Keratinocyte (primary cell): ENCODE measurements around the gene TM9SF1. TPM values are rescaled to one million over a fixed set of nuclear protein-coding genes. Genes with fewer than 3 reads are reported as not detected.

Experiments used
- DNase-seq: peaks from one replicate; pipeline ENCODE4 v3.0.0-alpha.2; 2011; ENCODE audit warnings: low read depth, missing footprints, low spot score
- FAIRE-seq: peaks from 2 replicates; lab custom pipeline; 2011; peaks lifted over from hg19 to GRCh38; lab: Jason Lieb, UNC
- H2AFZ ChIP-seq: 2 replicates; pipeline ENCODE4 v1.6.0; 2012; ENCODE audit warnings: low read length, control low read depth, inconsistent platforms; ENCODE audit not compliant: control insufficient read depth
- H3K27ac ChIP-seq: 2 replicates; pipeline ENCODE4 v1.5.1; 2011; ENCODE audit warnings: low read length; ENCODE audit not compliant: control insufficient read depth, insufficient read depth
- H3K27me3 ChIP-seq: 3 replicates; pipeline ENCODE4 v1.6.0; 2011; ENCODE audit warnings: low read length; ENCODE audit not compliant: control insufficient read depth, insufficient read depth; ENCODE audit errors: extremely low read depth
- H3K36me3 ChIP-seq, 2 experiments: 2 replicates in 1 of 2; 3 replicates in 1 of 2; pipeline ENCODE4 v1.5.1; 2011; ENCODE audit warnings: low read length in 2 of 2, mild to moderate bottlenecking in 1 of 2; ENCODE audit not compliant: control insufficient read depth in 2 of 2, insufficient read depth in 2 of 2; ENCODE audit errors: extremely low read depth in 1 of 2
- H3K4me1 ChIP-seq: 3 replicates; pipeline ENCODE4 v1.5.1; 2011; ENCODE audit warnings: low read length; ENCODE audit not compliant: control insufficient read depth, insufficient read depth; ENCODE audit errors: extremely low read depth
- H3K4me2 ChIP-seq: 3 replicates; pipeline ENCODE4 v1.6.0; 2011; ENCODE audit warnings: low read depth, low read length; ENCODE audit not compliant: control insufficient read depth, insufficient read depth; ENCODE audit errors: extremely low read depth
- H3K4me3 ChIP-seq, 3 experiments: fragments of 200-600 bp in 1 of 3; sonication (generic) in 1 of 3; 2 replicates in 2 of 3; 3 replicates in 1 of 3; pipeline ENCODE4 v1.5.1; 2011 to 2016; ENCODE audit warnings: low read length in 3 of 3, mild to moderate bottlenecking in 3 of 3, control low read depth in 2 of 3, inconsistent platforms in 1 of 3, low read depth in 1 of 3, mixed read lengths in 1 of 3, mixed run types in 1 of 3, moderate library complexity in 1 of 3; ENCODE audit not compliant: control insufficient read depth in 2 of 3, insufficient read depth in 2 of 3; ENCODE audit errors: extremely low read depth in 1 of 3
- H3K79me2 ChIP-seq: 2 replicates; pipeline ENCODE4 v1.6.0; 2012; ENCODE audit warnings: low read length; ENCODE audit not compliant: control insufficient read depth, insufficient read depth
- H3K9ac ChIP-seq: 3 replicates; pipeline ENCODE4 v1.6.0; 2011; ENCODE audit warnings: low read length; ENCODE audit not compliant: control insufficient read depth, insufficient read depth; ENCODE audit errors: extremely low read depth
- H3K9me1 ChIP-seq: 3 replicates; pipeline ENCODE4 v1.6.0; 2011; ENCODE audit warnings: low read length; ENCODE audit not compliant: control insufficient read depth, insufficient read depth; ENCODE audit errors: extremely low read depth
- H3K9me3 ChIP-seq: 2 replicates; pipeline ENCODE4 v1.5.1; 2012; ENCODE audit warnings: low read depth, low read length; ENCODE audit not compliant: control insufficient read depth
- H4K20me1 ChIP-seq: 3 replicates; pipeline ENCODE4 v1.6.0; 2011; ENCODE audit warnings: low read length; ENCODE audit not compliant: control insufficient read depth, insufficient read depth; ENCODE audit errors: extremely low read depth
- EZH2 ChIP-seq: IDR thresholded peaks from one replicate; pipeline ENCODE4 v1.6.1; 2012; ENCODE audit warnings: inconsistent platforms, mild to moderate bottlenecking, low read length, moderate library complexity
- dilution Hi-C: fragments of 300-500 bp; cut with MboI; formaldehyde crosslinking; loops from one replicate; pipeline ENCODE4 v1.7.0; 2020; ENCODE audit warnings: low sequenced_read_pairs; ENCODE audit not compliant: extremely low pct_ligation_motif_present
- polyA plus RNA-seq, 5 experiments: library from polyadenylated mRNA; depleted of rRNA in 3 of 5; stranded (reverse) in 3 of 5; stranded (forward) in 1 of 5; unstranded in 1 of 5; fragments of >200 nt; gene quantifications; 1 replicate in 1 of 5; 2 replicates in 3 of 5; 3 replicates in 1 of 5; pipeline versions ENCODE4 v1.2.1 to v1.2.3, GENCODE V29; 2011 to 2012; ENCODE audit warnings: missing spikeins in 2 of 5, low read depth in 1 of 5, low replicate concordance in 1 of 5
- small RNA-seq, 3 experiments: library from RNA; depleted of rRNA; stranded (forward); fragments of <200 nt; gene quantifications; one replicate each; pipeline ENCODE3, GENCODE V24; 2012; ENCODE audit warnings: low read depth in 3 of 3, low replicate concordance in 1 of 3; ENCODE audit not compliant: insufficient read length in 3 of 3
- TF ChIP-seq, protein P1 (sequence below), 3 experiments: IDR thresholded peaks in 1 of 3; conservative IDR thresholded peaks in 1 of 3; optimal IDR thresholded peaks in 1 of 3; 2 replicates in 2 of 3; 3 replicates in 1 of 3; pipeline versions ENCODE3 to v1.5.1; 2011; ENCODE audit warnings: low read length in 3 of 3, mild to moderate bottlenecking in 3 of 3, moderate library complexity in 2 of 3, control low read depth in 1 of 3, inconsistent platforms in 1 of 3; ENCODE audit not compliant: insufficient read depth in 2 of 3; ENCODE audit errors: extremely low read depth in 1 of 3

TM9SF1 gene
- polyA plus RNA-seq, 1 donor (not counting 4 experiments of a cell fraction or from before 2014, with no cell fraction given), result 19.2 TPM

DNA sequence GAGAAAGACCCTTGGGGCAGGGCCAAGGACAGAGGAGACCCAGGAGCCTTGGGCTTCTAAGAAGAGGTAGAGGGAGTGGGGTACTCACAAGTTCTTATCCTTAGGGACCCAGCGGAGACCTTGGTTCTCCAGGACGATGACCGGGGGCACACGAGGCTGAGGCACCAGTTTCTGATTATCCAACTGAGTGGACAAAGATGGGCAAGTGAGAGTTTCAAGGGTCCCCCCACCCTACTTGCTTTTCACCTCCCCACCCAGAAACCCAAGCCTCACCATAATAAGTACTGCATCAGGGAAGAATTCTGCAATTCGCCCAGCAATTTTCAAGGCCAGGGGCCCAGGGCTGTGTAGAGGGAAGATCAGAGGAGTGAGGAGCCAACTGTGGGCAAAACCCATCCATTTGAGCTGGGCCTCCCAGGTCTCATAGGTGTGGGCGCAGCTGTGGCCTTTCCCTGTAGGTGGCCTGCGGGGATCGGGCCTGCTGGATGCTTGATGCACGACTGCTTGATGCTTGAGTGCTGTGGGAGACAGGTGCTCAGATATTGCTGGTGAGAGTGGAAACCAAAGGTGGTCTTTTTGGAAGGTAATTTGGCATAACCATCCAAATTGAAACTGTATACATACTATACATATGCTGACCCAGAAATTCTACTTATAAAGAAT lies 55.8 kb downstream of the TM9SF1 start:
- peaks cover 4% of the 10 kb centered on the region for H3K9me1 ChIP-seq
- DNase-seq (no peak), FAIRE-seq (no peak)
- H3K4me3 ChIP-seq, result peak overlapping the region in 1 of 3 experiments; percentile 5
- no peaks in the 10 kb centered on the region for H3K27me3 ChIP-seq
- H3K9me3 ChIP-seq, result no peaks in the 10 kb centered on the region
- dilution Hi-C loops, result no loop called here
- H3K4me2 ChIP-seq, result peak overlapping the region; percentile 25
- H3K79me2 ChIP-seq, result peaks cover 39% of the 10 kb centered on the region
- no peak overlapping the region for H3K9ac ChIP-seq
- no peak overlapping the region for H2AFZ ChIP-seq
- H3K27ac ChIP-seq, result no peak overlapping the region
- TF ChIP-seq EZH2, result no peak
- TF ChIP-seq, protein P1, sequence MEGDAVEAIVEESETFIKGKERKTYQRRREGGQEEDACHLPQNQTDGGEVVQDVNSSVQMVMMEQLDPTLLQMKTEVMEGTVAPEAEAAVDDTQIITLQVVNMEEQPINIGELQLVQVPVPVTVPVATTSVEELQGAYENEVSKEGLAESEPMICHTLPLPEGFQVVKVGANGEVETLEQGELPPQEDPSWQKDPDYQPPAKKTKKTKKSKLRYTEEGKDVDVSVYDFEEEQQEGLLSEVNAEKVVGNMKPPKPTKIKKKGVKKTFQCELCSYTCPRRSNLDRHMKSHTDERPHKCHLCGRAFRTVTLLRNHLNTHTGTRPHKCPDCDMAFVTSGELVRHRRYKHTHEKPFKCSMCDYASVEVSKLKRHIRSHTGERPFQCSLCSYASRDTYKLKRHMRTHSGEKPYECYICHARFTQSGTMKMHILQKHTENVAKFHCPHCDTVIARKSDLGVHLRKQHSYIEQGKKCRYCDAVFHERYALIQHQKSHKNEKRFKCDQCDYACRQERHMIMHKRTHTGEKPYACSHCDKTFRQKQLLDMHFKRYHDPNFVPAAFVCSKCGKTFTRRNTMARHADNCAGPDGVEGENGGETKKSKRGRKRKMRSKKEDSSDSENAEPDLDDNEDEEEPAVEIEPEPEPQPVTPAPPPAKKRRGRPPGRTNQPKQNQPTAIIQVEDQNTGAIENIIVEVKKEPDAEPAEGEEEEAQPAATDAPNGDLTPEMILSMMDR (optimal IDR thresholded peaks at IDR 0.05 in 1 of 3, IDR thresholded peaks at IDR 0.05 in 1 of 3, conservative IDR thresholded peaks at IDR 0.05 in 1 of 3; ENCODE audit: extremely low read depth in 1 of 3, insufficient read depth in 2 of 3, low read length in 3 of 3), result peak in 1 of 3 experiments; percentile 5
- H3K36me3 ChIP-seq, result peaks cover 17 to 28% of the 10 kb centered on the region in 2 experiments
- peaks cover 28% of the 10 kb centered on the region for H3K4me1 ChIP-seq
- no peaks in the 10 kb centered on the region for H4K20me1 ChIP-seq

Small RNAs within 50 kb of the gene (small RNA-seq; reads per million reads assigned to genes)
- gene AL136295.4 (0 reads per million in 3 experiments), gene CHMP4A (0 reads per million in 3 experiments), gene IPO4 (0 to 0.25 (median 0) reads per million in 3 experiments), gene IRF9 (0 reads per million in 3 experiments), gene MDP1 (0 reads per million in 3 experiments), gene RNA5SP383 (0 to 0.25 (median 0.07) reads per million in 3 experiments)

Other genes starting within 250 kb of the TM9SF1 start
- gene DHRS4, start 241.7 kb downstream of the TM9SF1 start, polyA plus RNA-seq, result 21.2 to 28.3 TPM (median 22.8 TPM) in 3 replicates
- 16.3 to 22.8 TPM (median 18.1 TPM) in 3 replicates for gene DHRS4L2, start 206.5 kb downstream of the TM9SF1 start, polyA plus RNA-seq
- gene CARMIL3, start 143.4 kb downstream of the TM9SF1 start, polyA plus RNA-seq, result 0.02 to 0.76 TPM (median 0.12 TPM) in 3 replicates
- not detected in 3 replicates for gene CPNE6, start 123.9 kb downstream of the TM9SF1 start, polyA plus RNA-seq
- 16.6 to 22.9 TPM (median 19.1 TPM) in 3 replicates for gene PCK2, start 101.1 kb downstream of the TM9SF1 start, polyA plus RNA-seq
- 23.5 to 34.4 TPM (median 25.9 TPM) in 3 replicates for gene DCAF11, start 80.7 kb downstream of the TM9SF1 start, polyA plus RNA-seq
- 0.29 to 0.72 TPM (median 0.39 TPM) in 3 replicates for gene NRL, start 80.5 kb downstream of the TM9SF1 start, polyA plus RNA-seq
- 0.13 TPM in 1 of 3 replicates, not detected in the others for gene FITM1, start 64.8 kb downstream of the TM9SF1 start, polyA plus RNA-seq
- gene PSME1, start 59.2 kb downstream of the TM9SF1 start, polyA plus RNA-seq, result 46.7 to 176 TPM (median 75.1 TPM) in 3 replicates
- gene EMC9, start 53.9 kb downstream of the TM9SF1 start, polyA plus RNA-seq, result 9.5 to 14.2 TPM (median 11.0 TPM) in 3 replicates
- gene PSME2, start 48.8 kb downstream of the TM9SF1 start, polyA plus RNA-seq, result 156 to 161 TPM (median 158 TPM) in 3 replicates
- 17.4 to 23.0 TPM (median 19.8 TPM) in 3 replicates for gene RNF31, start 47.9 kb downstream of the TM9SF1 start, polyA plus RNA-seq
- gene IRF9, start 34.2 kb downstream of the TM9SF1 start, polyA plus RNA-seq, result 117 to 126 TPM (median 117 TPM) in 3 replicates
- 6.0 to 9.2 TPM (median 6.3 TPM) in 3 replicates for gene REC8, start 23.4 kb downstream of the TM9SF1 start, polyA plus RNA-seq
- 10.0 to 32.3 TPM (median 18.6 TPM) in 3 replicates for gene IPO4, start 6.6 kb downstream of the TM9SF1 start, polyA plus RNA-seq
- 0.09 TPM in 1 of 3 replicates, not detected in the others for gene TSSK4, start 10.3 kb upstream of the TM9SF1 start, polyA plus RNA-seq
- 48.0 to 86.6 TPM (median 54.5 TPM) in 3 replicates for gene CHMP4A, start 18.0 kb upstream of the TM9SF1 start, polyA plus RNA-seq
- 7.0 to 7.5 TPM (median 7.3 TPM) in 3 replicates for gene MDP1, start 20.6 kb upstream of the TM9SF1 start, polyA plus RNA-seq
- 458 to 509 TPM (median 499 TPM) in 3 replicates for gene NEDD8, start 36.9 kb upstream of the TM9SF1 start, polyA plus RNA-seq
- 84.1 to 90.0 TPM (median 84.6 TPM) in 3 replicates for gene GMPR2, start 37.5 kb upstream of the TM9SF1 start, polyA plus RNA-seq
- 43.5 to 107 TPM (median 54.3 TPM) in 3 replicates for gene TINF2, start 47.2 kb upstream of the TM9SF1 start, polyA plus RNA-seq
- 13.5 to 77.5 TPM (median 16.1 TPM) in 3 replicates for gene TGM1, start 67.7 kb upstream of the TM9SF1 start, polyA plus RNA-seq
- gene RABGGTA, start 76.2 kb upstream of the TM9SF1 start, polyA plus RNA-seq, result 29.0 to 47.2 TPM (median 40.9 TPM) in 3 replicates
- gene DHRS1, start 104.3 kb upstream of the TM9SF1 start, polyA plus RNA-seq, result 65.1 to 130 TPM (median 75.0 TPM) in 3 replicates
- 16.5 to 25.3 TPM (median 19.9 TPM) in 3 replicates for gene NOP9, start 104.4 kb upstream of the TM9SF1 start, polyA plus RNA-seq
- gene CIDEB, start 112.5 kb upstream of the TM9SF1 start, polyA plus RNA-seq, result 2.4 to 3.7 TPM (median 2.6 TPM) in 3 replicates
- 5.4 to 13.4 TPM (median 7.9 TPM) in 3 replicates for gene LTB4R2, start 114.7 kb upstream of the TM9SF1 start, polyA plus RNA-seq
- gene LTB4R, start 116.1 kb upstream of the TM9SF1 start, polyA plus RNA-seq, result 8.6 to 20.4 TPM (median 14.6 TPM) in 3 replicates
- gene ADCY4, start 139.6 kb upstream of the TM9SF1 start, polyA plus RNA-seq, result 0.21 to 0.44 TPM (median 0.23 TPM) in 3 replicates
- 7.3 to 10.7 TPM (median 8.0 TPM) in 3 replicates for gene RIPK3, start 144.6 kb upstream of the TM9SF1 start, polyA plus RNA-seq
- 0.69 to 2.2 TPM (median 0.92 TPM) in 3 replicates for gene NFATC4, start 172.7 kb upstream of the TM9SF1 start, polyA plus RNA-seq
- gene NYNRIN, start 203.6 kb upstream of the TM9SF1 start, polyA plus RNA-seq, result 4.9 to 9.0 TPM (median 6.5 TPM) in 3 replicates
- gene CBLN3, start 234.2 kb upstream of the TM9SF1 start, polyA plus RNA-seq, result 1.1 to 1.8 TPM (median 1.6 TPM) in 3 replicates
- 20.4 to 26.0 TPM (median 25.6 TPM) in 3 replicates for gene KHNYN, start 234.5 kb upstream of the TM9SF1 start, polyA plus RNA-seq
- 25.3 to 31.1 TPM (median 27.4 TPM) in 3 replicates for gene SDR39U1, start 247.3 kb upstream of the TM9SF1 start, polyA plus RNA-seq